ENCODE measurements around the gene FOXP1.

FOXP1 gene

GRCh38 chr3:71125738-71126137 lies 457.8 kb downstream of the FOXP1 start:
- no peak for DNase-seq (ENCODE audit: low read depth)

DNA sequence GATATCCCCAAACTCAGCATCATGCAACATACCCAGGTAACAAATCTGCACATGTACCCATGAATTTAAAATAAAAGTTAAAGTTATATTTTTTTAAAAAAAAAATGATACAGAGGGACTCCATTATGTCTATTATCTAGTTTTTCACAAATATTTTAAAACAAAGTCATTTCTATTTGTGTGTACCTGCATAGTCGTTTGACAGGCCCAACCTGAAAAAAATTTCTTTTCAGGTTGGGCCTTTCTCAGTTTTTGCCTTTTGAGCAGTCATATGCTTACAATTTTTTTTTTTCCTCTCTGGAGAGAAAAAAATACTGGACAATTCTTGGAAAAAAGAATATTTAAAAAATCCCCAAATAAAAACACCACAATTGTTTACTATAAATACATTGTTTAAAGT lies 459.5 kb downstream of the FOXP1 start:
- no peak for DNase-seq (ENCODE audit: low read depth)

GRCh38 chr3:71122641-71123040 lies 460.9 kb downstream of the FOXP1 start:
- DNase-seq (ENCODE audit: low read depth), result no peak

GRCh38 chr3:71121429-71122167 lies 461.9 kb downstream of the FOXP1 start:
- no peak for DNase-seq (ENCODE audit: low read depth)

- no peak for DNase-seq (ENCODE audit: low read depth)
Observed at GRCh38 chr3:71120012-71120411, 463.5 kb downstream of the FOXP1 start.

- no peak for DNase-seq (ENCODE audit: low read depth)
Observed at GRCh38 chr3:71119171-71119570, 464.4 kb downstream of the FOXP1 start.

GRCh38 chr3:71118436-71118835 lies 465.1 kb downstream of the FOXP1 start:
- no peak for DNase-seq (ENCODE audit: low read depth)

GRCh38 chr3:71117572-71118247 lies 465.8 kb downstream of the FOXP1 start:
- DNase-seq (ENCODE audit: low read depth), result no peak

GRCh38 chr3:71114610-71115009 lies 468.9 kb downstream of the FOXP1 start:
- no peak for DNase-seq (ENCODE audit: low read depth)

- DNase-seq (ENCODE audit: low read depth), result no peak
Observed at GRCh38 chr3:71112576-71112975, 471.0 kb downstream of the FOXP1 start.

GRCh38 chr3:71111784-71112440 lies 471.6 kb downstream of the FOXP1 start:
- DNase-seq (ENCODE audit: low read depth), result peak; percentile 73

GRCh38 chr3:71110385-71111222 lies 472.9 kb downstream of the FOXP1 start:
- DNase-seq (ENCODE audit: low read depth), result no peak

GRCh38 chr3:71109977-71110285 lies 473.6 kb downstream of the FOXP1 start:
- DNase-seq (ENCODE audit: low read depth), result no peak

DNA sequence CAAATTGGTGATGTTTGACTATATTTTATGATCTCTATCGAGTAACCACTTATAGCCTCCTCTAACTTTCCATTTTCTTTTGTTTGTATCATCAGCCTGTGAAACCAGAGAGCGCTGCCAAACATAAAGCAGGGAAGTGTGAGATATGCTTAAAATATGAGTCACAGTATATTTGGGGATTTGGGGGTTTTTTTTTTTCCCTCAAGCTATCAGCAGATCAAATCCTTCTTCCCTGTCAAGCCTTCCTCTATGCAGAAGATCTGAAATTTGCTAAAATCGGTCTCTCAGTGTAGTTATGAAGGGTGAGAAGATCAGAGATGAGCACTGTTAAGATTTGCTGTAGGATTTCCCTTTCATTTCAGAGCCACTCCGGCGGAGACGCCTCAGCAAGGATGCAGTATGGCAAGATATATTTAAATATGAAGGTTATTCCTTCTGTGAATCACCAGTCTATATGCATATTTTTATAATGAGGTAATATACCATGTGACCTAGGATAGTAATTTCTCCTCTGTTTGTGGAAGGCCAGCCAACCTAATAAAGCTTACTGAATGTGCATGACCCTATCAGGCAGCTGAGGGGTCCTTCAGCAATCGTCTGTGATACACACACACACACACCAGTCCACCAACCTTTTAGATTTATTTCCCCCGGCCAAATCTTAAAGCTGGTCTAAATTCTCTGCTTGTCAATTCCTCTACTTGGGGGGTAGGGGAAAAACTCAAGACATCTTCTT lies 474.1 kb downstream of the FOXP1 start:
- DNase-seq (ENCODE audit: low read depth), result peak; percentile 60

- no peak for DNase-seq (ENCODE audit: low read depth)
Observed at GRCh38 chr3:71107926-71108325, 475.6 kb downstream of the FOXP1 start.

- DNase-seq (ENCODE audit: low read depth), result no peak
Observed at GRCh38 chr3:71104976-71105375, 478.6 kb downstream of the FOXP1 start.

- no peak for DNase-seq (ENCODE audit: low read depth)
Observed at GRCh38 chr3:71104556-71104955, 479.0 kb downstream of the FOXP1 start.

DNA sequence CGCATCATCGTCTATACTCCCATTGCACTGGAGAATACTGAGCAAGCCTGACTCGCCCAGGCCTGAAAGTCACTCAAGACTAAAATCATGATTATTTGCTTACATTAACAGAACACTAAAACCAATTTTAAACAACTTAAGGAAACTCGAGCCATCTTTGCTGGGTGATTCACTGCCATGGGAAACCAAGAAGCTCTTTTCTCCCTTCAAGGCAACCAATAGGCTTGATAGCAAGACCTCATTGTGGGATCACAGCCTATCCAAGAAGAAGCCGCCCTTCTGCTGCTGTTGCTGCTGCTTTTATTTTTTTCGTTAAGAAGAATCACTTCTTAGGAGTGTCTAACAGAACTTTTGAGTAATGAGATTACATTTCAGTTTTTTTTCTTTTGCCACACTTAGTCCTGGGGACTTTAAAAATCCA lies 479.4 kb downstream of the FOXP1 start:
- DNase-seq (ENCODE audit: low read depth), result peak; percentile 88

DNA sequence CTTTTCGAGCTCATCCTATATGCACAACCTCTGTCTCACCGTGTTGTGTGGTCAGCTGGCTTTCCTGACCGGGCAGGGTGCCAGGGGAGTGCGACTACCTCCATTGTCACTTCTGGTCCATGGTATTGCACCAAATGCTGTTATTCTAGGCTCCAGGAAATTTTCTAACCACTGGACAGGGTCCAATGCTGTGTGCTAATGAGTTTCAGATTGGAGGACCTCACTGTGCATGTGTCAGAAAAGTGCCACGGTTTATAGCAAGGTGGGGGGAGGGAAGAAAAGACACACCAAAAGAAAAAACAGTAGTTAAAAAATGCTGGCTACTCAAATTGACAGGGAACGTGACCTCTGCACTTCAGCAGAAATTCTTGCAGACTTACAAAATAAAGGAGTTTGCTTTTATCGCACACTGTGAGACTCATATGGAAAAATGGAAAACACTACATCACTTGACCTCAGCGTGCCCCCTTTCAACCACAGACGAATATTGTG lies 480.1 kb downstream of the FOXP1 start:
- DNase-seq (ENCODE audit: low read depth), result peak; percentile 71

DNA sequence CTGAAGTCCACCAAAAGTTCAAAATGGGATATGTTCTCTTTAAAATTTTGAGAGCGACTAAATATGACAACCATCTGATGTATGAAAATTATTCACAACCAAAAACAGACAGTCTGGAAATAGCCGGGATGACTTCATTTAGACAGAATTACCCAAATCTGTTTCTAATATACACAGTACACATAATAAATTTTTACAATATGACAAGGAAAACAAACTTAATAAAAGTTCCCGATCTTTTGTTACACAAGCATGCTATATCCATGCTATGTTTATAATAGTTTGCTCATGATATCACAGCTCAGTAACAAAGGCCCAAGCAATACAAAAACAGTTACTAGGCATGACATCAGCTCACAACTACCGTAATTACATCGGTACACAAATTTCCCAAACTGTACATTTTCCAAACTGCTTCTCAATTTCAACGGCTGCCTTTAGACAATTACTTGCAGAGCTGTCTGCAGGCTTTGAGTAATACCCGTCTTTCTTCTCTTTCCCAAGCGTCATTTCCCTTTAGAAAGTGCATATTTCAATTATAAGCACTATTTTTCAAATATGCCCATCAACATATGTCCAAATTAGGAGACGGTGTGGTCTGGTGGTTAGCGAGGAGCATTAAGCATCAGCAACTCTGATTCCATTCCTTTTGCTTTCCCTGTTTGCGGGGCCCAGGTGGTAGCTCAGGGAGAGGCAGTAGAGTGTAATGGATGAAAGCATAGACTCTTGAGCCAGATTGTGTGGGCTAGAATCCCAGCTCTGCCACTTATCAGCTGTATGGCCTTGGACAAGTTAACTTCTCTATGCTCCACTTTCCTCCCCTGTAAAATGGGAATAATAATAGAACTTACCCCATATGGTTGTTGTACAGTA lies 481.2 kb downstream of the FOXP1 start:
- peak; percentile 89 for DNase-seq (ENCODE audit: low read depth)

DNA sequence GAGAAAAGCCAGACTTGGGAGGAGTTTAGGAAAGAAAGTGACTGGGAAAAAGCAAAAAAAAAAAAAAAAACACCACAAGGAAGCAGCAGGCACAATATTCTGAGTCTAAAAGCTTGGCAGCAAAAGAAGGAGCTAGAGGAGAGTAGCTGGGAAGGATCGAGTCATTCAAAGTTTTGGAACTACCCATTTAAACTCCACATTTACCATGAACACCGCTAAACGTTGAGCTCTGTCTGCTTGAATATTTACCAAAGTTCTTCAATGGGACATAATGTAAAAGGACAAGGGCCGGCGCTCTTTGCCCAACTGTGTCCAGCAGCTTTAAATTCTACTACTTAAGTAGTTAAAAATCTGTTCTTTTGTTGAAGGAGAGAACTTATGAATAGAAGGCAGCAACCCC lies 481.9 kb downstream of the FOXP1 start:
- no peak for DNase-seq (ENCODE audit: low read depth)

Measured in non-pigmented ciliary epithelial cell (primary cell).